Activated naive CD8-positive, alpha-beta T cell treated with anti-CD3 and anti-CD28 coated beads, Interleukin-2, amount 10 ng/mL, durations not matched to agents 7 days and 5 days (primary cell): ENCODE results near the gene HID1. TPM values are rescaled to one million over a fixed set of nuclear protein-coding genes. Genes with fewer than 3 reads are reported as not detected.
"Not testable (repeated sequence)": the region's sequence is repeated elsewhere in the genome, so short reads cannot be mapped to it uniquely, and the experiment has no call there.

Experiments
- ATAC-seq: fragments of 150-1000 bp; cut with Tn5 transposase; one replicate; pipeline ENCODE4 v1.10.0; 2021; ENCODE audit warnings: low read depth, moderate library complexity
- POLR2A ChIA-PET: fragments of 350-600 bp; sonication (Branson Sonifier 250); formaldehyde crosslinking; loops from one replicate; lab custom pipeline; 2021; ENCODE audit warnings: antibody characterized with exemption; lab: Charles Lee
- DNase-seq: peaks from one replicate; pipeline ENCODE4 v3.0.0; 2021
- H3K27ac Mint-ChIP-seq: one replicate; pipeline ENCODE4 v1.8.0; 2022; ENCODE audit warnings: mild to moderate bottlenecking, mixed read lengths
- H3K27me3 Mint-ChIP-seq: one replicate; pipeline ENCODE4 v1.8.0; 2022; ENCODE audit warnings: mild to moderate bottlenecking, moderate library complexity, mixed read lengths
- H3K36me3 Mint-ChIP-seq: one replicate; pipeline ENCODE4 v1.8.0; 2021; ENCODE audit warnings: mild to moderate bottlenecking, mixed read lengths
- H3K4me1 Mint-ChIP-seq: one replicate; pipeline ENCODE4 v1.8.0; 2021; ENCODE audit warnings: mixed read lengths
- H3K4me3 Mint-ChIP-seq: one replicate; pipeline ENCODE4 v1.8.0; 2022; ENCODE audit warnings: mild to moderate bottlenecking, moderate library complexity, mixed read lengths
- H3K9me3 Mint-ChIP-seq: one replicate; pipeline ENCODE4 v1.8.0; 2021; ENCODE audit warnings: mixed read lengths
- total RNA-seq, 2 experiments: library from RNA; stranded (reverse); gene quantifications; one replicate each; pipeline ENCODE4 v1.2.3, GENCODE V29; 2021

HID1 gene
- total RNA-seq, 2 experiments from 2014 or later, result 3.6 to 3.9 TPM

DNA sequence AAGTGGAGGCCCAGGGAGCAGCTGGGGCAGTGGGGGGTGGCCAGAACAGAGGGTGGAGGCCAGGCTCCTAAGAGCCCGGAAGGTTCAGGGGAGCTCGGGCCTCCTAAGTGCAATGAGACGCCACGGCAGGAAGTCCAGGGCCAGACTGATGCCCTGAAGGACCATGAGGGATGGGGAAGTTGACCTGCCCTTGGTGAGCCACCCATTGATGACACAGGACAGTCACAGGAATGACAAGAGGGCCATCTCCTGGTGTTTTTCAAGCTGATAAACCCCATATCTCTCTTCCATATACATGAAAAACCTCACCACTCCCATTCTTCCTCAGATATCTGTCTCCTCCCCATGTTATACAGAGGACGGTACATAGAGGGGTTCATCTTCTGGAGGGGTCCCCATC is 34.1 kb upstream of the HID1 start:
- H3K27me3 Mint-ChIP-seq, result peaks cover 2% of the 10 kb centered on the region
- POLR2A ChIA-PET, result no interaction called here
- H3K9me3 Mint-ChIP-seq, result no peaks in the 10 kb centered on the region
- H3K36me3 Mint-ChIP-seq, result no peaks in the 10 kb centered on the region
- no peak for ATAC-seq
- H3K27ac Mint-ChIP-seq, result no peak overlapping the region
- H3K4me1 Mint-ChIP-seq, result peaks cover 3% of the 10 kb centered on the region
- DNase-seq, result no peak
- H3K4me3 Mint-ChIP-seq, result no peak overlapping the region

DNA sequence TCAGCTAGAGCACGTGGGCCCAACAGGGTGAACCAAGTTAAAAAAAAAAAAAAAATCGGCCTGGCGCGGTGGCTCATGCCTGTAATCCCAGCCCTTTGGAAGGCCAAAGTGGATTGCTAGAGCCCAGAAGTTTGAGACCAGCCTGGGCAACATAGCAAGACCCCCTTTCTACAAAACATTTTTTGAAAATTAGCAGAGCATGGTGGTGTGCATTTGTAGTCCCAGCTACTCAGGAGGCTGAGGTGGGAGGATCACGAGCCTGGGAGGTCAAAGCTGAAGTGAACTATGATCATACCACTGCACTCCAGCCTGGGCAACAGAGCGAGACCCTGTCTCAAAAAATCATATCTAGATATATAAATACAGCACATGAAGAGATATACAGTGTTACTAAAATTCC is 33.5 kb upstream of the HID1 start:
- H3K36me3 Mint-ChIP-seq, POLR2A ChIA-PET: not testable (repeated sequence)

DNA sequence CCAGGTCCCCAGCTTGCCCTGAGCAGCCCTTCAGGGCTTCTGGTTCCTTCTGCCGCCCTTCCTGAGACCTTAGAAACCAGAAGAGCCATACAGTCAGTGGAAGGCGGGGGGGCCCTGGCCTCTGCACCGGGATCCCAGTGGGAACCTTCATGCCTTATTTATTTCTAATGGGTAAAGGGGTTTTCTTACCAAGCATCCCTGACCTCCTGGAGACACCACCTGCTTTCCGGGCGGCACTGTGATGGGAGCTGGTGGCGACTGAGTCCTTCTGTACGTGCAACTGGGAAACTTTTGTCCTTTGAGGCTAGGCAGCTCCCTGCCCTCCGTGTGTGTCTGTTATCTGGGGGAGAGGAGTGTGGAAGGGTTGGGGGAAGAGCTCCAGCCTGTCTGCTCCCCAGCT is 32.7 kb upstream of the HID1 start:
- Mint-ChIP-seq H3K4me3 (no peak overlapping the region), H3K36me3 (no peaks in the 10 kb centered on the region), H3K4me1 (peaks cover 1% of the 10 kb centered on the region), H3K27me3 (peaks cover 2% of the 10 kb centered on the region), H3K9me3 (no peaks in the 10 kb centered on the region), H3K27ac (no peak overlapping the region)
- DNase-seq, result no peak
- POLR2A ChIA-PET, result interaction anchor here (0.6 to 1.0 kb wide), 2 partner anchors 8 to 520 kb away, joined by 3 to 4 read pairs; partner anchors contain the start of genes LLGL2 and MRPL58
- ATAC-seq, result no peak

More for the DNA sequence above, 33.5 kb upstream of the HID1 start:
- not testable (repeated sequence) for H3K4me1 Mint-ChIP-seq, ATAC-seq, H3K27me3 Mint-ChIP-seq, H3K27ac Mint-ChIP-seq, DNase-seq, H3K9me3 Mint-ChIP-seq, H3K4me3 Mint-ChIP-seq

DNA sequence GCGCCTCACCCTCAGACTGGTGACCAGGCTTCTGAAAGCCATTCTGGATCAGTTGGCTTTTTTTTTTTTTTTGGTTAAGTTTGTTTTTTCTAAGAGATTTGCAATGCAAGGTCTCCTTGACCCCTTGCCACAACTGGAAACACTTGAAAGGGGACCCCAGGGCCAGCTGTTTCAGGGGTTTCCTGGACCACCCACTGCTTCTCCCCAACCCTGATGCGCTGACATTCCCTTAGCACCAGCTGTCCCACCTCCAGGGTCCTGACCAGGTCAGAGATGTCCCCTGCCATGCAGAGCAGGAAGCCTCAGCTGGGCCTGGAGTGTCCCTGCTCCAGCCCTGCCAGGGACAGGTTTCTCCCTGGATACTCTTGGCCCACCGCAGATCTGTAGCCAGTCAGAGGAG is 31.8 kb upstream of the HID1 start:
- H3K4me3 Mint-ChIP-seq, result no peak overlapping the region
- POLR2A ChIA-PET, result interaction anchor here (1.0 kb wide), 1 partner anchor 9 kb away, joined by 4 read pairs; the partner anchor contains the start of gene MRPL58
- ATAC-seq, result no peak

DNA sequence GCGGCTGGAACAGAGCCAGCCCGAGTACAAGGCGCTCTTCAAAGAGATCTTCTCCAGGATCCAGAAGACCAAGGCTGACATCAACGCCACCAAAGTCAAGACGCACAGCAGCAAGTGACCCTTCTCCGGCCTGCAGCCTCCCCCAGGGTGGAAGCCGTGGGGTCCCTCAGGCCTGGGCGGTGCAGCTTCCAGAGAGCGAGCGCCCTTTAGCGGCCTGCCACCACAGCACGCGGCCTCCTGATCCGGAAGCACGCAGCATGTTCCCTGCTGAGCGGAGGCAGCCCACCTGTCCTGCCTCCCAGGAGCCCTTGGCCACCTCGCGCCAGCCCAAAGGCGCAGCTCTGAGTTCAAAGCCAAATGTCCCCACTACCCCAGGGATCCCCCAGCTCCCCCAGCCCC is 31.4 kb upstream of the HID1 start:
- Mint-ChIP-seq H3K4me1 (peaks cover 1% of the 10 kb centered on the region), H3K9me3 (no peaks in the 10 kb centered on the region), H3K27me3 (peaks cover 2% of the 10 kb centered on the region), H3K4me3 (no peak overlapping the region), H3K36me3 (no peaks in the 10 kb centered on the region), H3K27ac (no peak overlapping the region)
- DNase-seq (no peak), ATAC-seq (no peak)
- POLR2A ChIA-PET, result interaction anchor here (1.0 kb wide), 1 partner anchor 9 kb away, joined by 4 read pairs; the partner anchor contains the start of gene MRPL58

More for the DNA sequence above, 31.8 kb upstream of the HID1 start:
- no peak for DNase-seq
- Mint-ChIP-seq H3K27ac (no peak overlapping the region), H3K36me3 (no peaks in the 10 kb centered on the region), H3K27me3 (peaks cover 2% of the 10 kb centered on the region), H3K9me3 (no peaks in the 10 kb centered on the region), H3K4me1 (peaks cover 1% of the 10 kb centered on the region)

DNA sequence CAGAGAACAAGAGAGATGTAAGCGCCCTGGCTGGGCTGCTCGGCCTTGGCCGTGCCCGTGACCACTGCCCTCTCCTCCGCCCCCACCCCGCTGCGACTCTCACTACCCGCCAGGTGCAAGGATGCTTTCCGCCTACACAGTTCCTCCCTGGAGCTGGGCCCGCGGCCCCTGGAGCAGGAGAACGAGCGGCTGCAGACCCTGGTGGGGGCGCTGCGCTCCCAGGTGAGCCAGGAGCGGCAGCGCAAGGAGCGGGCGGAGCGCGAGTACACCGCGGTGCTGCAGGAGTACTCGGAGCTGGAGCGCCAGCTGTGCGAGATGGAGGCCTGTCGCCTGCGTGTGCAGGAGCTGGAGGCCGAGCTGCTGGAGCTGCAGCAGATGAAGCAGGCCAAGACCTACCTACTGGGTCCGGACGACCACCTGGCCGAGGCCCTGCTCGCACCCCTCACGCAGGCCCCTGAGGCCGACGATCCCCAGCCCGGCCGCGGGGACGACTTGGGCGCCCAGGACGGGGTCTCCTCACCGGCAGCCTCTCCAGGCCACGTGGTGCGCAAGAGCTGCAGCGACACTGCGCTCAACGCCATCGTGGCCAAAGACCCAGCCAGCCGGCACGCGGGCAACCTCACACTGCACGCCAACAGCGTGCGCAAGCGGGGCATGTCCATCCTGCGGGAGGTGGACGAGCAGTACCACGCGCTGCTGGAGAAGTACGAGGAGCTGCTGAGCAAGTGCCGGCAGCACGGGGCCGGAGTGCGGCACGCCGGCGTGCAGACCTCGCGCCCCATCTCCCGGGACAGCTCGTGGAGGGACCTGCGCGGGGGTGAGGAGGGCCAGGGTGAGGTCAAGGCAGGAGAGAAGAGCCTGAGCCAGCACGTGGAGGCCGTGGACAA is 30.8 kb upstream of the HID1 start:
- peaks cover 2% of the 10 kb centered on the region for H3K27me3 Mint-ChIP-seq
- H3K4me3 Mint-ChIP-seq, result no peak overlapping the region
- H3K9me3 Mint-ChIP-seq, result no peaks in the 10 kb centered on the region
- no peaks in the 10 kb centered on the region for H3K36me3 Mint-ChIP-seq
- H3K4me1 Mint-ChIP-seq, result peaks cover 8% of the 10 kb centered on the region
- H3K27ac Mint-ChIP-seq, result no peak overlapping the region
- ATAC-seq, result no peak
- no peak for DNase-seq
- POLR2A ChIA-PET, result no interaction called here

DNA sequence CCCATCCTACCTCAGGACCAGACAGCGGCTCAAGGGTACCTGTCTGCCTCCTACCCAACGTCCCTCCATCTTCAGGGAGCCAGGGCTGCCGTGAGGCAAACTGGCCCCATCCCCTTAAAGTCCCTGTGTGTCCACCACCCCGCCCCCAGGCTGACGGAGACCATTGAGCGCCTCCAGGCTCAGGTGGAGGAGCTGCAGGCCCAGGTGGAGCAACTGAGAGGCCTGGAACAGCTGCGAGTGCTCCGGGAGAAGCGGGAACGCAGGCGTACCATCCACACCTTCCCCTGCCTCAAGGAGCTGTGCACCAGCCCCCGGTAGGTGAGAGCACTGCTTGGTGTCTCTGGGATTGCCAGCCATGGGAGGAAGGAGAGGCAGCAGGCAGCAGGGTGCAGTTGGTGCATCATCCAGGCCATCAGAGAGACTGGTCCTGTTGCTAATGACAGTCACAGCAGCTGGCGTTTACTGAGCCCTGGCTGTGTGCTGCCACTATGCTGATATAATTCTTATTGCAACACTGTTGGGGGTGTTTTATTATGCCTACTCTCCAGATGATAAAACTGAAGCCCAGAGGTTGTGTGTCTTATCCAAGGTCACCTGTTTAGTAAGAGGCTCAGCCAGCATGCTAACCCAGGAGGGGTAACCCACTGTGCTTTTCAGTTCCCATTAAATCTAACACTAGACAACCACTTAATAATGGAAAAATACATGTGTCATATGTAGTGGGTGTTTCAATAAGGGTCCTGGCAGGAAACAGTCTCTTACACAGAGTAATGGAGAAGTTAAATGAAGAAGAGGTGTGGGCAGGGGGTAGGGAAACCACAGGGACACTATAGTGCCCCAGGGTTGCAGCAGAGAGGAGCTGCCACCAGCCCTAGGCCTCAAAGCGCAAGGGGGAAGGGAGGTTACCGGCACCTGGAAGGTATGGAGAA is 29.6 kb upstream of the HID1 start:
- H3K4me3 Mint-ChIP-seq, result no peak overlapping the region
- POLR2A ChIA-PET, result interaction anchor here (0.6 kb wide), 1 partner anchor 75 kb away, joined by 4 read pairs; no protein-coding TSS in a partner anchor
- H3K27ac Mint-ChIP-seq, result no peak overlapping the region
- ATAC-seq (no peak), DNase-seq (no peak)
- no peaks in the 10 kb centered on the region for H3K36me3 Mint-ChIP-seq
- H3K9me3 Mint-ChIP-seq, result no peaks in the 10 kb centered on the region
- no peaks in the 10 kb centered on the region for H3K27me3 Mint-ChIP-seq
- peaks cover 10% of the 10 kb centered on the region for H3K4me1 Mint-ChIP-seq

DNA sequence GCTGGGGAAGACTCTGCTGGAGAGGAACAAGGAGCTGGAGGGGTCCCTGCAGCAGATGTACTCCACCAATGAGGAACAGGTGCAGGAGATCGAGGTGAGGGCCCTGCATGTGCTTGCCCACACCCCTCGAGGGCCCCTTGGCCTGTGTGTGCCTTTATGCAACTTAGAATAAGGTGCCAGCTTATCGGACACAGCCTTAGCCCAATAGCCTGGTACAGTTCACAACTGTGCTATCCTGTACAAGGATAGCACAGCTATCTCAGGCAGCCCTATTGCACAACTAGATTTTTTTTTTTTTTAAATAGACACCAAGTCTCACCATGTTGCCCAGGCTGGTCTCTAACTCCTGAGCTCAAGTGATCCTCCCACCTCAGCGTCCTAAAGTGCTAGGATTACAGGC is 27.0 kb upstream of the HID1 start:
- Mint-ChIP-seq H3K4me3 (no peak overlapping the region), H3K27me3 (peaks cover 4% of the 10 kb centered on the region), H3K9me3 (no peaks in the 10 kb centered on the region), H3K4me1 (peaks cover 10% of the 10 kb centered on the region), H3K27ac (no peak overlapping the region), H3K36me3 (no peaks in the 10 kb centered on the region)
- ATAC-seq, result no peak
- POLR2A ChIA-PET, result interaction anchor here (3.6 kb wide), 1 partner anchor 12 kb away, joined by 15 read pairs; the partner anchor contains the start of gene MRPL58
- no peak for DNase-seq

DNA sequence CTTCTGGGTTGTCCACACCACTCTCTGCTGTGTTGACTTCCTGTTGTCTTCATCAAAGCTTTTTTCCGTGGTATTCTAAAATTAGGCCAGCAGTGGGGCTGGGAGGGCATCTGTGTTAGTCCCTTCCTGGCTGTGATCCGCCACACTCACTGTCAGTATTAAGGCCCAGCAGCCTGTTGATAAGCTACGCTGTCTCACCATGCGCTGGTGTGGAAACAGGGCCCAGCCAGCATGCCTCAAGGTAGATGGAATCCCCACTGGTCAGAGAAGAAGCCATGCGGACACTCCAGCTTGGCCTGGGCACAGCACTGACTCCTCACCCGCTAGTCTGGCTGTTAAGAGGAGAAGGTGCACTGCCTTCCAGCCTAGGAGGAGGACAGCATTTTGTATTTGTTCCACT is 26.2 kb upstream of the HID1 start:
- peak; percentile 36 for ATAC-seq
- no peaks in the 10 kb centered on the region for H3K36me3 Mint-ChIP-seq
- H3K9me3 Mint-ChIP-seq, result no peaks in the 10 kb centered on the region
- POLR2A ChIA-PET, result interaction anchor here (3.6 kb wide), 1 partner anchor 13 kb away, joined by 15 read pairs; the partner anchor contains the start of gene MRPL58
- peaks cover 4% of the 10 kb centered on the region for H3K27me3 Mint-ChIP-seq
- DNase-seq, result no peak
- peaks cover 10% of the 10 kb centered on the region for H3K4me1 Mint-ChIP-seq
- no peak overlapping the region for H3K27ac Mint-ChIP-seq
- no peak overlapping the region for H3K4me3 Mint-ChIP-seq

DNA sequence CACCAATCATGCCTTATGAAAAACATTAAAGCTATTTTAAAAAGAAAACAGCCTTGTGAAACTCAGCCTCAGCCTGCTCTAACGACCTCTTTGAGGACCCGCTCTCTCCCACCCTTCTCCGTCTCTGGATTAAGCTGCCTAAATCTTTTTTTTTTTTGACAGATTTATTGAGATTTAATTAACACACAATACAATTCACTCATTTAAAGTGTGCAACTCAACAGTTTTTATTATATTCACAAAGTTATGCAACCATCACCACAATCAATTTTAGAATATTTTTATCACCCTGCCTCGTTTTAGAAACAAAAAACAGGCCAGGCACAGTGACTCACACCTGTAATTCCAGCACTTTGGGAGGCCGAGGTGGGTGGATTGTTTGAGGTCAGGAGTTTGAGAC is 23.3 kb upstream of the HID1 start:
- DNase-seq, result no peak
- Mint-ChIP-seq H3K4me1 (peaks cover 8% of the 10 kb centered on the region), H3K27ac (no peak overlapping the region), H3K36me3 (no peaks in the 10 kb centered on the region), H3K4me3 (no peak overlapping the region), H3K27me3 (peaks cover 6% of the 10 kb centered on the region), H3K9me3 (no peaks in the 10 kb centered on the region)
- POLR2A ChIA-PET, result interaction anchor here (1.5 kb wide), 1 partner anchor 17 kb away, joined by 4 read pairs; the partner anchor contains the start of gene MRPL58
- no peak for ATAC-seq

DNA sequence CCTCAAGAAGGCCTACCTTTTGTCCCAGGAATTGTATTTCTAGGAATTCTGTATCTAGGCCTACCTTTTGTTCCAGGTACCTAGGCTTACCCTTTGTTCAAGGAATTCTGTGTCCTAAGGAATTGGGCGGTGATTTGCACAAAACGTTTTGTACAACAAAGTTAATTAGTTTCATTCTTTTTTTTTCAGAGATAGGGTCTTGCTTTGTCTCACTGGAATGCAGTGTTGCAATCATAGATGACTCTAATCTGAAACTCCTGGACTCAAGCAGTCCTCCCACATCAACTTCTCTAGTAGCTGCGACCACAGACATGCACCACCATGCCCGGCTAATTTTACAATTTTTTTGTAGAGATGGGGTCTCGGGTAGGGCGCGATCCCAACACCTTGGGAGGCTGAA is 21.9 kb upstream of the HID1 start:
- Mint-ChIP-seq H3K27ac (no peak overlapping the region), H3K9me3 (no peaks in the 10 kb centered on the region), H3K4me3 (no peak overlapping the region), H3K36me3 (no peaks in the 10 kb centered on the region), H3K27me3 (peaks cover 13% of the 10 kb centered on the region), H3K4me1 (peaks cover 12% of the 10 kb centered on the region)
- ATAC-seq (no peak), DNase-seq (no peak)
- POLR2A ChIA-PET, result no interaction called here

DNA sequence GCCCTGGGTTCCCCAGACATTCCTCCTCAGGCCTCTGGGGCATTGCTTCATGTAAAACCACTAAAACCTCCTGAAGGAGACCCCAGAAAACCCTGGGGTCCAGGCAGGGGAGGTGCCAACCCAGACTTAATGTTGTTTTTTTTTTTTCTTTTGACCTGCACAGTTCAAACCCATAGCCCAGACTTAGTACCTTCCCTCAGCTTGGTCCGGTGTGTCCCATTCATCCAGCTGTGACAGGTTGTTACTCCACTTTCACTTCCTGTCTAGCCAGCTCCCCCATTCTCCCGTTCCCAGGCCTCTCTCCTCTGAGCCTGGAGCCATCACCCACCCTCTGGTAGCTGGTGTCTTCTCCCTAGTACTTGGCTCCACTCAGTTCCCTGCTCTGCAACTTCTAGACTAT is 19.7 kb upstream of the HID1 start:
- POLR2A ChIA-PET, result interaction anchor here (0.8 kb wide), 1 partner anchor 20 kb away, joined by 4 read pairs; the partner anchor contains the start of gene MRPL58

DNA sequence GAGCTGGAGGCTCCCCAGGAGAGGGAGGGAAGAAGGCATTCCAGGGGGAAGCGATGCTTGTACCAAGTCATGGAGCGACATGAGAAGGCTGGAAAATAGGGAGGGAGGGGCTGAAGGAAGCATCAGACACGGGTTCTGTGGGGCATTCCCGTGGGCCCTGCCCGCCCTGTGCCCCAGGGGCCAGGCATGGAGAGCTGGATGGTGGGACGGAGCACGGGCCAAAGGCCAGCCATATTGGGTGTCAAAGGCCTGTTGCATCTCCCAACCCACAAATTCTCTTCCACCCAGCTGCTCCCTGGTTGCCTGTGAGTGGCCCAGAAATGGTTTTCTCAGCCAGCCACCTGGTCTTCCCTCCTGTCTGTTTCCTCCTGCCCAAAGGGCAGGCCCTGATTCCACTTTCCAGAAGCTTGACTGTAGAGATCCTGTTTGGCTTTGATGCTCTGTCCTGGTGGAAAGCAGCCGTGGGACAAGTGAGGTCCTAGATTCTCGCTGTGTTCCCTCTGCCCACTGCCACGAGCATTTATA is 18.1 kb upstream of the HID1 start:
- H3K27me3 Mint-ChIP-seq, result peaks cover 40% of the 10 kb centered on the region
- no peak for ATAC-seq
- H3K4me1 Mint-ChIP-seq, result peaks cover 13% of the 10 kb centered on the region
- no peaks in the 10 kb centered on the region for H3K36me3 Mint-ChIP-seq
- DNase-seq, result no peak
- POLR2A ChIA-PET, result interaction anchor here (4.0 kb wide), 1 partner anchor 22 kb away, joined by 19 read pairs; the partner anchor contains the start of gene MRPL58
- H3K4me3 Mint-ChIP-seq, result no peak overlapping the region
- H3K27ac Mint-ChIP-seq, result no peak overlapping the region
- H3K9me3 Mint-ChIP-seq, result no peaks in the 10 kb centered on the region

More for the DNA sequence above, 19.7 kb upstream of the HID1 start:
- Mint-ChIP-seq H3K27ac (peak overlapping the region; percentile 5), H3K27me3 (peaks cover 28% of the 10 kb centered on the region), H3K9me3 (no peaks in the 10 kb centered on the region), H3K4me3 (no peak overlapping the region), H3K4me1 (peaks cover 8% of the 10 kb centered on the region), H3K36me3 (no peaks in the 10 kb centered on the region)
- DNase-seq (no peak), ATAC-seq (no peak)
